SH-SY5Y (cell line): ENCODE results near the gene RFTN2.

Experiments used
- GATA2 ChIP-seq: IDR thresholded peaks from 2 replicates; pipeline ENCODE4 v1.6.1; 2011; ENCODE audit warnings: mild to moderate bottlenecking, low read depth, low read length
- GATA3 ChIP-seq: IDR thresholded peaks from 2 replicates; pipeline ENCODE4 v1.6.1; 2011; ENCODE audit warnings: low read depth, mild to moderate bottlenecking, low read length, moderate library complexity

- TF ChIP-seq GATA2 (no peak), GATA3 (no peak)
These were observed 115.7 kb downstream of the RFTN2 start for GRCh38 chr2:197559681-197560080.
